Body of pancreas (tissue), 4 donors: Measurements from ENCODE around the gene IDH3G. TPM values are rescaled to one million over a fixed set of nuclear protein-coding genes. Genes with fewer than 3 reads are reported as not detected.

Source experiments
- ATAC-seq: fragments of 150-250 bp; one replicate; pipeline ENCODE4 v1.9.1; 2016
- DNase-seq, 4 donors: peaks; one replicate each; pipeline ENCODE4 v3.0.0-alpha.2; 2019
- H3K27ac ChIP-seq, 4 donors: fragments of 200-600 bp; sonication (generic); 1 replicate in 3 of 4; 2 replicates in 1 of 4; pipeline versions ENCODE4 v1.5.1 to v1.6.1; 2016 to 2019; ENCODE audit warnings: mild to moderate bottlenecking in 1 of 4, mixed read lengths in 1 of 4, moderate library complexity in 1 of 4
- H3K27me3 ChIP-seq, 2 donors: fragments of 200-600 bp; sonication (generic); one replicate each; pipeline ENCODE4 v1.6.0; 2016; ENCODE audit warnings: mild to moderate bottlenecking in 1 of 2
- H3K36me3 ChIP-seq, 2 donors: fragments of 200-600 bp; sonication (generic); replicated peaks in 1 of 2; 2 replicates each; pipeline ENCODE4 v1.5.1; 2016; ENCODE audit warnings: low read depth in 2 of 2; ENCODE audit not compliant: insufficient read depth in 1 of 2
- H3K4me1 ChIP-seq: fragments of 200-600 bp; sonication (generic); one replicate; pipeline ENCODE4 v1.6.0; 2016
- H3K4me3 ChIP-seq, 2 donors: fragments of 200-600 bp; sonication (generic); 1 replicate in 1 of 2; 2 replicates in 1 of 2; pipeline ENCODE4 v1.5.1; 2016 to 2019
- H3K9me3 ChIP-seq, 3 donors: fragments of 200-600 bp; sonication (generic); 1 replicate in 2 of 3; 2 replicates in 1 of 3; pipeline ENCODE4 v1.5.1; 2016
- POLR2A ChIP-seq, 3 donors: fragments of 450-650 bp; IDR thresholded peaks; one replicate each; pipeline ENCODE4 v1.6.1; 2016; ENCODE audit warnings: antibody characterized with exemption in 3 of 3, mild to moderate bottlenecking in 2 of 3
- WGBS, 2 donors: methylation state at CpG; one replicate each; pipeline ENCODE4 v1.1.5; 2017; 5-methylcytosine and 5-hydroxymethylcytosine counted together
- intact Hi-C: fragments of 100-400 bp; cut with DNase I; formaldehyde crosslinking; loops from one replicate; pipeline ENCODE4 v1.15.1; 2023
- total RNA-seq, 2 donors: library from RNA; depleted of rRNA; stranded (reverse); fragments of >200 nt; gene quantifications; one replicate each; pipeline ENCODE4 v1.1.0, GENCODE V29; 2016
- TF ChIP-seq, protein P1 (sequence below), 7 experiments: fragments of 450-650 bp in 4 of 7; fragments of 200-600 bp in 3 of 7; sonication (generic) in 3 of 7; IDR thresholded peaks; one replicate each; pipeline ENCODE4 v1.5.1; 2016 to 2019; ENCODE audit warnings: antibody characterized with exemption in 7 of 7

IDH3G gene
- total RNA-seq, 2 donors from 2014 or later = 25.2 to 27.7 TPM

DNA sequence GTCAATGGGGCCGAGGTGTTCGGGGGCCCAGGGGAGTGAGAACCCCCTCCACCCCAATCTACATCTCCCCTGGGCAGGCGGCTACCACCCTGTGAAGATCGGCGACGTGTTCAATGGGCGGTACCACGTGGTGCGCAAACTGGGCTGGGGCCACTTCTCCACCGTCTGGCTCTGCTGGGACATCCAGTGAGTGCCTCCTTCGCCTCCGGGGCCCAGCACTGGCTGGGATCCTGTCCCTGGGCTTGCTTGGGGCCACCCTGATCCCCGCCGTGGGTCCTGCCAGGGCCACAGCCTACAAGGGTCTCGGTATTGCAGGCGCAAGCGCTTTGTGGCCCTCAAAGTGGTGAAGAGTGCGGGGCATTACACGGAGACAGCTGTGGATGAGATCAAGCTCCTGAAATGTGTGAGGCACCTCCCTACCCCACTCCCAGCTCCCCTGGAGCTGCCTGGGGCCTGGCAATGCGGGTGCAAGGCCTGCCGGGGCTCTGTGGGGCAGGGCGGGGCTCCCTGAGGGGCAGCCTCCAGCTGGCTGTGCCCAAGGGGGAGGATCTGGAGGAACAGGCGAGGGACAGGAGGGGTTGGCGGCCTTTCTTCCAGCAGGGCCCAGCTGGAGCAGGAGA lies 12.6 kb downstream of the IDH3G start:
- Histone ChIP-seq H3K36me3 (peaks cover 0 to 3% of the 10 kb centered on the region in 2 donors), H3K4me3 (no peak overlapping the region), H3K27ac (no peak overlapping the region), H3K27me3 (no peaks in the 10 kb centered on the region), H3K9me3 (no peaks in the 10 kb centered on the region), H3K4me1 (peaks cover 8% of the 10 kb centered on the region)
- intact Hi-C loops = no loop called here
- 69% methylated on average over 3 of the region's 24 CpGs; no CpG with 5 or more reads in 1 of the 2 donors for WGBS, 2 donors
- no peak for DNase-seq
- TF ChIP-seq, protein P1, sequence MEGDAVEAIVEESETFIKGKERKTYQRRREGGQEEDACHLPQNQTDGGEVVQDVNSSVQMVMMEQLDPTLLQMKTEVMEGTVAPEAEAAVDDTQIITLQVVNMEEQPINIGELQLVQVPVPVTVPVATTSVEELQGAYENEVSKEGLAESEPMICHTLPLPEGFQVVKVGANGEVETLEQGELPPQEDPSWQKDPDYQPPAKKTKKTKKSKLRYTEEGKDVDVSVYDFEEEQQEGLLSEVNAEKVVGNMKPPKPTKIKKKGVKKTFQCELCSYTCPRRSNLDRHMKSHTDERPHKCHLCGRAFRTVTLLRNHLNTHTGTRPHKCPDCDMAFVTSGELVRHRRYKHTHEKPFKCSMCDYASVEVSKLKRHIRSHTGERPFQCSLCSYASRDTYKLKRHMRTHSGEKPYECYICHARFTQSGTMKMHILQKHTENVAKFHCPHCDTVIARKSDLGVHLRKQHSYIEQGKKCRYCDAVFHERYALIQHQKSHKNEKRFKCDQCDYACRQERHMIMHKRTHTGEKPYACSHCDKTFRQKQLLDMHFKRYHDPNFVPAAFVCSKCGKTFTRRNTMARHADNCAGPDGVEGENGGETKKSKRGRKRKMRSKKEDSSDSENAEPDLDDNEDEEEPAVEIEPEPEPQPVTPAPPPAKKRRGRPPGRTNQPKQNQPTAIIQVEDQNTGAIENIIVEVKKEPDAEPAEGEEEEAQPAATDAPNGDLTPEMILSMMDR (IDR thresholded peaks at IDR 0.05) = no peak
- no peak for TF ChIP-seq POLR2A (IDR thresholded peaks at IDR 0.05)
- ATAC-seq = no peak

DNA sequence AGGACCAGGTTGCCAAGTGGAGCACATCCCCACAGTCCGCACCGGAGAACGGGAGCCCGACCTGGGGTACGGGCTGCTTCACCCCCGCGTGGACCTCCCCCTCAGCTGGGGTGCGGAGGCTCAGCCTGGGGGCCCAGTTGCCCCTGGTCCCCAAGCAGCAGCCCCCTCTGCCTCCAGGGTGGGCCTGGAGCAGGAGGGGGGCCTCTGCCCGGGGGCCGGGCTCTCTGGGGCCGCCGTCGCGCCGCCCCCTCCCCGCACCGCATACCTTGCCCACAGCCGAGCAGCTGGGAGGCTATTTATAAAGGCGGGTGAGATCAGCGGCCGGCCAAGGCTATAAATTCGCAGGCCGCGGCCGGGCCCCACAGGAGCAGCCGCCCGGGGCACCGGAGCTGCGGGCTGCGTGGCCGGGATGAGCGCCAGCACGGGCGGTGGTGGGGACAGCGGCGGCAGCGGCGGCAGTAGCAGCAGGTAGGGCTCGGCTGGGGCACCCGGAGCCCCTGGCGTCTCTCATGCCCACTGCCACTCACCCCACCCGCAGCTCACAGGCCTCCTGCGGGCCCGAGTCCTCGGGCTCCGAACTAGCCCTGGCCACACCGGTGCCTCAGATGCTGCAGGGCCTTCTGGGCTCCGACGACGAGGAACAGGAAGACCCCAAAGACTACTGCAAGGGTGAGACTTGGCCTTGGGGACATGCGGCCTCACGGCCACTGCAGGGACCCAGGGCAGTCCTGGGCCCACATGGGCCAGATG lies 13.3 kb downstream of the IDH3G start, which contains the start of gene SRPK3:
TSS of gene SRPK3 (plus strand) at position 364 of the 750 bp plus-strand sequence. CDS start at position 410, 46 bp downstream.
- WGBS, 2 donors = 13% methylated on average over 9 of the region's 52 CpGs; no CpG with 5 or more reads in 1 of the 2 donors
- intact Hi-C loops = no loop called here
- H3K36me3 ChIP-seq = peaks cover 0 to 3% of the 10 kb centered on the region in 2 donors
- TF ChIP-seq, protein P1 (IDR thresholded peaks at IDR 0.05) = no peak
- TF ChIP-seq POLR2A (IDR thresholded peaks at IDR 0.05) = no peak
- no peaks in the 10 kb centered on the region for H3K27me3 ChIP-seq
- ATAC-seq (peak; percentile 40), DNase-seq (peak in 1 of 4 donors; percentile 39)
- H3K27ac ChIP-seq = no peak within 1 kb of the TSS
- H3K9me3 ChIP-seq = no peaks in the 10 kb centered on the region
- H3K4me3 ChIP-seq = no peak within 1 kb of the TSS
- H3K4me1 ChIP-seq = peaks cover 8% of the 10 kb centered on the region

DNA sequence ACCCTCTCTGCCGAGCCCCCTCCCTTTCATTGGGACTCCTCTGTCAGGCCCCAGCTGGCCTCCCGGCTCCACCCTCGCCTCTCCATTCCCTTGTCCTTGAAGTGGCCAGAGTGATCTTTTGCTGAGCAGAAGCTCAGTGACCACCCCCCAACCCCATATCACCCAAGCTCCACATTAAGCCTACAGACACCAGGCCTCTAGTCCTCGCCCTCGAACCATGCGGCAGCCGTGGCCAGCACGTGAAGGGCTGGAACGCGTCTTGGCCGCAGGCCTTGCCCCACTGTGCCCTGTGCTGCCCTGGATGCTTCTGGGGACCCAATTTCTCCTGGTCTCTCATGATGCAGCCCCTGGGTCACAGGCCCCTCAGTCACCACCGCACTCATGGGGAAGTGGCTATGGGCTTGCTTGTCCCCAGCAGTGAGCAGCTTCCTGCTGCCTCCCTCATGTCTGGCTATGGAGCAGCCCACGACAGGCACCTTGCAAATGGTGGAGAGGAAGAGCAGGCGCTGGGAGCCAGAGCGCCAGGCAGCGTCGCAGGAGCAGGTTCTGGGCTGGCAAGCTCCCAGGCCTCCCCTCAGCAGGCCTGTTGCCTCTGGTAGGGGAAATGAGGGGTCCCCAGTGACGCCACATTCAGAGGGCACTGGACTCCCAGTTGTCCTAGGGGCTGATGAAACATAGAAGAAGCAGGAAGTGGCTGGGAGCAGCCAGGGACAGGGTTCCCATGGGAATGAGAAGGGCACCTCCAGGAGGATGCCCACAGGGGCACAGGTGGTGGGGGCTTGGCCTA lies 14.1 kb downstream of the IDH3G start:
- intact Hi-C loops = no loop called here
- Histone ChIP-seq H3K27ac (no peak overlapping the region), H3K36me3 (no peaks in the 10 kb centered on the region), H3K27me3 (no peaks in the 10 kb centered on the region), H3K4me1 (peaks cover 8% of the 10 kb centered on the region), H3K4me3 (no peak overlapping the region), H3K9me3 (no peaks in the 10 kb centered on the region)
- ATAC-seq (no peak), DNase-seq (no peak)
- 64 to 74% methylated on average over 7 to 16 of the region's 18 CpGs for WGBS, 2 donors
- TF ChIP-seq, protein P1 (IDR thresholded peaks at IDR 0.05) = no peak
- no peak for TF ChIP-seq POLR2A (IDR thresholded peaks at IDR 0.05)

DNA sequence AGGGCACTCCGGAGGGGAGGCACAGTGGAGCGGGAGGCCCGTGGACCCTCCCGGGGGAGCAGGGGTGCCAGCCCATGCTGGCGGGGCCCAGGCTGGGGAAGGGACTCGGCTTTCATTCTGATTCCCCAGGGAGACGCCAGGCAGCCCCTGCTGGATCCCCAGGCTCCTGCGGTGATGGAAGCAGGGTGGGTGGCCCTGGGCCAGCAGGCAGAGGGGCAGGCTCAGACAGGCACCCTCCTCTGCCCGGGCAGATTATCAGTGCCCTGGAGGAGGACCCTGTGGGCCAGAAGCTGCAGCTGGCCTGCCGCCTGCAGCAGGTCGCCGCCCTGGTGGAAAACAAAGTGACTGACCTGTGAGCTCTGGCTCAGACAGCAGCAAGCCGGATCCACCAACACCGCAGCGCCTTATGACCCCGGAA lies 15.5 kb downstream of the IDH3G start:
- 80 to 100% methylated on average over 1 of the region's 16 CpGs for WGBS, 2 donors
- H3K27ac ChIP-seq = no peak overlapping the region
- intact Hi-C loops = no loop called here
- DNase-seq (no peak), ATAC-seq (no peak)
- no peak overlapping the region for H3K4me3 ChIP-seq
- H3K27me3 ChIP-seq = no peaks in the 10 kb centered on the region
- no peaks in the 10 kb centered on the region for H3K36me3 ChIP-seq
- no peak for TF ChIP-seq POLR2A (IDR thresholded peaks at IDR 0.05)
- TF ChIP-seq, protein P1 (IDR thresholded peaks at IDR 0.05) = no peak
- peaks cover 8% of the 10 kb centered on the region for H3K4me1 ChIP-seq
- no peaks in the 10 kb centered on the region for H3K9me3 ChIP-seq
